H7 (cell line): Measurements from ENCODE around the gene BCR. TPM values are rescaled to one million over a fixed set of nuclear protein-coding genes. Genes with fewer than 3 reads are reported as not detected.

Experiments
- DNase-seq: peaks from one replicate; pipeline ENCODE4 v3.0.0; 2012
- H3K27me3 ChIP-seq: 2 replicates; pipeline ENCODE4 v1.6.0; 2011; ENCODE audit warnings: mild to moderate bottlenecking, low read length; ENCODE audit not compliant: control insufficient read depth, insufficient read depth
- H3K36me3 ChIP-seq: replicated peaks from 2 replicates; pipeline ENCODE4 v1.5.1; 2011; ENCODE audit warnings: low read length; ENCODE audit not compliant: control insufficient read depth, insufficient read depth
- H3K4me3 ChIP-seq: 2 replicates; pipeline ENCODE4 v1.5.1; 2011; ENCODE audit warnings: low read depth, mild to moderate bottlenecking, control low read depth, low read length, moderate library complexity; ENCODE audit not compliant: insufficient read depth
- total RNA-seq: library from RNA; depleted of rRNA; stranded (reverse); fragments of >200 nt; shearing (Covaris generic); gene quantifications from 2 replicates; pipeline ENCODE4 v1.2.3, GENCODE V29; 2014

BCR gene
- total RNA-seq, 1 experiment from 2014 or later, result 89.1 TPM

GRCh38 chr22:23261900-23262450 lies 81.7 kb downstream of the BCR start:
- peaks cover 16% of the 10 kb centered on the region for H3K36me3 ChIP-seq
- H3K4me3 ChIP-seq, result no peak overlapping the region
- no peaks in the 10 kb centered on the region for H3K27me3 ChIP-seq
- DNase-seq, result no peak

- Histone ChIP-seq H3K36me3 (peaks cover 16% of the 10 kb centered on the region), H3K27me3 (no peaks in the 10 kb centered on the region), H3K4me3 (no peak overlapping the region)
- DNase-seq, result peak; percentile 76
Measured at GRCh38 chr22:23262518-23263332, 82.4 kb downstream of the BCR start.

- no peak for DNase-seq
- H3K36me3 ChIP-seq, result peaks cover 16% of the 10 kb centered on the region
- no peak overlapping the region for H3K4me3 ChIP-seq
- H3K27me3 ChIP-seq, result no peaks in the 10 kb centered on the region
Measured at GRCh38 chr22:23263651-23264555, 83.6 kb downstream of the BCR start.

DNA sequence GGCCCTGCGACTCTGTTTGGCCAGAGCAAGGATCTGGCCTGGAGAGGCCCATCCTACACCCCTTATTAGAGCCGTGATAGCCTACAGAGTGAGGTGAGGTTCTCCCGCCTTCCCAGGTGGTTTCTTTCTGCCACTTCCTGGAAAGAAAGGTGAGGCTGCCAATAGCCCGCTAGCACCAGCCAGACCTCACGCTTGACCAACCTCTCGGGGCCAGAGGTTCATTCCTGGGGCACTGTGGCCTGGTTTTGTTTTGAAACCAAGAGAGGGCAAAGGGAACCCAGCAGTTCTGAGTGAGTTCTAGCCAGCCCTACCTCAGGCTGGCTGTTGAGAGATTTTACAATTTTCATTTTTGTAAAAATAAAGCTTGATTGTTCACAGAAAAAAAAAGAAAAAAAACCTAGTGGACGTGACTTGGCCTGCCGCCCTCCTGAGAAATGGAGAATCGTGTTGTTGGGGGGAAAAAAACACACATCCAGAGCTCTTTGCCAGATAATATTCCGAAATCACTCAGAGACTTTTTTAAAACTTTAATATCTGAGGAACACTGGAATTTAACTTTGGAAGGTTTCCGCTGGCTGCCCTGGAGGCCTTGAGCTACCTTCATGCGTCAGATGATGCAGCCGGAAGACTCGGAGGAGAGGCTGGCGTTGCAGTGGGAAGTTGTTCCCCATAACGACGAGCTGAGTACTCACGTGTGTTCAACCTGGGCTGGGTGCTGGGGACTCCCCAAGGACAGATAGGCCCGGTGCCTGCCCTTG lies 84.5 kb downstream of the BCR start:
- H3K4me3 ChIP-seq, result no peak overlapping the region
- peaks cover 16% of the 10 kb centered on the region for H3K36me3 ChIP-seq
- no peaks in the 10 kb centered on the region for H3K27me3 ChIP-seq
- no peak for DNase-seq

- Histone ChIP-seq H3K27me3 (no peaks in the 10 kb centered on the region), H3K36me3 (peaks cover 16% of the 10 kb centered on the region), H3K4me3 (no peak overlapping the region)
- no peak for DNase-seq
Measured at GRCh38 chr22:23265368-23265700, 85.0 kb downstream of the BCR start.

DNA sequence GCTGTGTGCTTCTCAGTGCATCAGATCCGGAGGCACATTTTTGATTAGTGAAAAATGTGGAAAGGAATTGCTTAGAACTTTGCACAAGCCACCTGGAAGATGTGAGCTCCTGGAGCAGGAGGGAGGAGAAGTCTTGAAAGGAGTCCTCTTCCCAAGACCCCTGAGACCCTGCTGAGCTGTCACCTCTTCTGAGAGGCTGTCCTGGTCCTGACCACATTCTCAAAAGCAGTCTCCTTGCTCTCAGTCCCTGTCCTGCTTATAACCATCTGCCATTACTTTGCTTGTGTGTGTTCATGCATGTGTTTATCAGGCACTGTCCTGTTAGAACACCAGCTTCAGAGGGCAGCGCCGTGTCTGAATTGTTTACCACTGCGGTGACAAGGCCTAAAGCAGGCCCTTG lies 86.5 kb downstream of the BCR start:
- H3K4me3 ChIP-seq, result no peak overlapping the region
- H3K27me3 ChIP-seq, result no peaks in the 10 kb centered on the region
- no peak for DNase-seq
- peaks cover 14% of the 10 kb centered on the region for H3K36me3 ChIP-seq

DNA sequence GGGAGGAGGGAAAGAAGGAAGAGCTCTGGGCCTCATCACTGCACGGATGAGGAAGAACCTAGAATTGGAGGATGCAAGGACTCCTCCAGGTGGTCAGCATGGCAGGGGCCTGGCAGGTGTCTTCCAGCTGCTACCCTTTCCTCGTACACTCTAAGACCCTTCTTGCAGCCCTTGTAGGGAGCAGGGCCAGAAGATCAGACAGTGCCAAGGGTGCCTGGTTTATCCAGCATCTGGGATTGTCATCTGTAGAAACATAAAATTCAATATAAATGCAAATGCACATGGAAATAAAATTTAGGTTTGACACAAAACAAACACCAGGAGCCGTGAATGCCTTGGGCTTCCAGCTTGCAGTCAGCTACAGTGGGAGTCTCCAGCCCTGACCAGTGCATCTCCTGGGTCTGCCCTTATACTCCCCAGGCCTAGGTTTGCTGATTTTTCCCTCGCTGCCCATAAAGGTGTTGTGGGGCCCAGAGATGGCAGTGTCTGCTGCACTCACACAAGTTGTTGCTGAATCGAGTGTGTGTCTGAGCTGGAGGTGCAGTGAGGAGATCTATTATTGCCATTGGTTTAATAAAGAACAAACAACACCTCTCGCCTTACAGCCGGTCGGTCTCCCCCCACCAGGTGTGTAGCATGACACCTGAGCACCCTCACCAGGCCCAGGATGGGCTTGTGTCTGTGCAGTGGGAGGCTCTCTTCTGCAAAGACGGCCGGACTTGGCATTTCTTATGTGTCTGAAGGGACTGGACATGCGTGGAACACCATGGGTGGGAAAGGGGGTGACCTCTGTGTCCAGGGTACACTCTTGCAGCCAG lies 87.1 kb downstream of the BCR start:
- Histone ChIP-seq H3K4me3 (no peak overlapping the region), H3K27me3 (no peaks in the 10 kb centered on the region), H3K36me3 (peaks cover 17% of the 10 kb centered on the region)
- DNase-seq, result no peak

GRCh38 chr22:23268139-23268712 lies 87.9 kb downstream of the BCR start:
- Histone ChIP-seq H3K27me3 (no peaks in the 10 kb centered on the region), H3K36me3 (peaks cover 20% of the 10 kb centered on the region), H3K4me3 (no peak overlapping the region)
- DNase-seq, result no peak

- Histone ChIP-seq H3K4me3 (no peak overlapping the region), H3K27me3 (no peaks in the 10 kb centered on the region), H3K36me3 (peaks cover 19% of the 10 kb centered on the region)
- no peak for DNase-seq
Measured at GRCh38 chr22:23268877-23269276, 88.6 kb downstream of the BCR start.

GRCh38 chr22:23269441-23270211 lies 89.3 kb downstream of the BCR start:
- DNase-seq, result peak; percentile 81
- Histone ChIP-seq H3K4me3 (no peak overlapping the region), H3K36me3 (peaks cover 22% of the 10 kb centered on the region), H3K27me3 (no peaks in the 10 kb centered on the region)

GRCh38 chr22:23270212-23270733 lies 90.0 kb downstream of the BCR start:
- H3K4me3 ChIP-seq, result no peak overlapping the region
- DNase-seq, result peak; percentile 70
- H3K27me3 ChIP-seq, result no peaks in the 10 kb centered on the region
- peaks cover 22% of the 10 kb centered on the region for H3K36me3 ChIP-seq

- H3K27me3 ChIP-seq, result no peaks in the 10 kb centered on the region
- H3K36me3 ChIP-seq, result peaks cover 27% of the 10 kb centered on the region
- no peak overlapping the region for H3K4me3 ChIP-seq
- no peak for DNase-seq
Measured at GRCh38 chr22:23270798-23271596, 90.7 kb downstream of the BCR start.
